ENCODE results near the gene AP2B1.
A peak's percentile ranks its signal among the peaks of the same experiment; 100 is the strongest.

AP2B1 gene

DNA sequence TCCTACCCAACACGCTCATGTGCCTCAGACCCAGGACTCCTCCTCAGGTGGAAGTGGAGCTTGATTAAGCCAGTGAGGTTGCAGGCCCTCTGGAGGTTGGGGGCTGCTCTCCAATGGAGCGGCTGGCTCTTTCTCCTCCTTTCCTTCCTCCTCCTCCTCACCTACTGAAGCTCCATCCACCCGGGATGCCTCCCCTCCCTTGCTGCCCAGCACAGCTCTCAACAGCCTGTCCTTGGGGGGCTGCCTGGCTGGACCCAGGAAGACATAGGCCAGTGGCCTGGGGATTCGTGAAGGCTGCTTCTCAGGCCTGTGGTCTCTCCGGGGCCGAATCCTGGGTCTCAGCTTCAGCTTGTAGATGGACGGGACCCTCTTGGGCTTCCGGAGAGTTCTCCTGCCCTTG lies 157.7 kb downstream of the AP2B1 start:
- no peak overlapping the region for H2BK12ac ChIP-seq (ENCODE audit: low read length in 2 of 2)
- H3K14ac ChIP-seq (ENCODE audit: low read length in 2 of 2), result no peak overlapping the region
- H2AFZ ChIP-seq (ENCODE audit: low read depth, low read length), result no peak overlapping the region
- H4K91ac ChIP-seq (ENCODE audit: low read length), result no peak overlapping the region
- no peaks in the 10 kb centered on the region for H3K36me3 ChIP-seq (ENCODE audit: control insufficient read depth in 1 of 2, insufficient read depth in 2 of 2, low read depth in 1 of 2, low read length in 2 of 2)
- H3K9me3 ChIP-seq (ENCODE audit: control insufficient read depth, low read length), result no peaks in the 10 kb centered on the region
- H4K8ac ChIP-seq (ENCODE audit: low read length), result no peak overlapping the region
- no peak overlapping the region for H3K23ac ChIP-seq (ENCODE audit: low read length in 2 of 2)
- no peak overlapping the region for H3K18ac ChIP-seq (ENCODE audit: low read depth in 1 of 2, low read length in 2 of 2)
- H3K4ac ChIP-seq (ENCODE audit: low read depth in 1 of 2, low read length in 2 of 2), result no peak overlapping the region
- H3K4me1 ChIP-seq (ENCODE audit: control insufficient read depth, insufficient read depth, low read depth, low read length), result peaks cover 6% of the 10 kb centered on the region
- no peak overlapping the region for H2BK5ac ChIP-seq (ENCODE audit: low read depth, low read length, poor library complexity, severe bottlenecking)
- no peak overlapping the region for H2BK120ac ChIP-seq (ENCODE audit: low read depth, low read length)
- no peak overlapping the region for H3K4me3 ChIP-seq (ENCODE audit: insufficient read depth in 1 of 2, low read depth in 1 of 2, low read length in 2 of 2)
- no peak overlapping the region for H3K27ac ChIP-seq (ENCODE audit: low read length, poor library complexity, severe bottlenecking)
- H3K27me3 ChIP-seq (ENCODE audit: control insufficient read depth in 1 of 2, insufficient read depth in 1 of 2, low read length in 2 of 2), result peaks cover 77 to 95% of the 10 kb centered on the region in 2 experiments
- H3K4me2 ChIP-seq (ENCODE audit: low read length, poor library complexity, severe bottlenecking), result no peak overlapping the region
- no peak overlapping the region for H3K9ac ChIP-seq (ENCODE audit: low read length)
- no peak overlapping the region for H2BK15ac ChIP-seq (ENCODE audit: low read depth, poor library complexity, severe bottlenecking)
- DNase-seq, result no peak
- 90% methylated on average over 7 of the region's 8 CpGs for WGBS
- no peak overlapping the region for H2AK5ac ChIP-seq (ENCODE audit: low read length, severe bottlenecking)
- no peaks in the 10 kb centered on the region for H3K79me1 ChIP-seq (replicated peaks; ENCODE audit: low read length, poor library complexity, severe bottlenecking)

DNA sequence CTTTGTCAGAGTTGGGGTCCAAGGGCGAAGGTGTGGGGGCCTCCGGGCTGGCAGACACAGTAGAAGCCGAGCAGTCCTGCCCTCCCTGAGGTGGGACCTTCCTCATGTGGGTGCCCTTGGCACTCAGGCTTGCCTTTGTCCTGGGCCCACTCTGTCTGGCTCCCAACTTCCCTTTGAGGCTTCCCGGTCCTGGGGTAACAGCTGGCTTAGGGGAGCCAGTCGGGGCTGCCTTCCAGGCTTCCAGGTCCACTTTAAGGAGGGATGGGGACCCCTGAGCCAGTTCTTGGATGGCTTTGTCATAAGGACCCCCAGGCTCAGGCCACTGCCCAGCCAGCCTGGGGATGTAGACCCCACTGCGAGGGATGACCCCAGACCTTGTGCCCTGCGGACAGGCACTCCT lies 158.1 kb downstream of the AP2B1 start:
- Histone ChIP-seq H3K18ac (ENCODE audit: low read depth in 1 of 2, low read length in 2 of 2) (no peak overlapping the region), H3K14ac (ENCODE audit: low read length in 2 of 2) (no peak overlapping the region), H3K4me2 (ENCODE audit: low read length, poor library complexity, severe bottlenecking) (no peak overlapping the region), H2AFZ (ENCODE audit: low read depth, low read length) (no peak overlapping the region), H2BK15ac (ENCODE audit: low read depth, poor library complexity, severe bottlenecking) (no peak overlapping the region), H3K27ac (ENCODE audit: low read length, poor library complexity, severe bottlenecking) (no peak overlapping the region), H3K79me1 (replicated peaks; ENCODE audit: low read length, poor library complexity, severe bottlenecking) (no peaks in the 10 kb centered on the region), H4K8ac (ENCODE audit: low read length) (no peak overlapping the region), H3K9me3 (ENCODE audit: control insufficient read depth, low read length) (no peaks in the 10 kb centered on the region), H2AK5ac (ENCODE audit: low read length, severe bottlenecking) (no peak overlapping the region), H3K4me1 (ENCODE audit: control insufficient read depth, insufficient read depth, low read depth, low read length) (peaks cover 9% of the 10 kb centered on the region), H3K4ac (ENCODE audit: low read depth in 1 of 2, low read length in 2 of 2) (no peak overlapping the region), H3K9ac (ENCODE audit: low read length) (no peak overlapping the region), H3K4me3 (ENCODE audit: insufficient read depth in 1 of 2, low read depth in 1 of 2, low read length in 2 of 2) (no peak overlapping the region), H3K27me3 (ENCODE audit: control insufficient read depth in 1 of 2, insufficient read depth in 1 of 2, low read length in 2 of 2) (peaks cover 77 to 95% of the 10 kb centered on the region in 2 experiments), H2BK5ac (ENCODE audit: low read depth, low read length, poor library complexity, severe bottlenecking) (no peak overlapping the region), H3K36me3 (ENCODE audit: control insufficient read depth in 1 of 2, insufficient read depth in 2 of 2, low read depth in 1 of 2, low read length in 2 of 2) (no peaks in the 10 kb centered on the region), H3K23ac (ENCODE audit: low read length in 2 of 2) (no peak overlapping the region), H4K91ac (ENCODE audit: low read length) (no peak overlapping the region), H2BK12ac (ENCODE audit: low read length in 2 of 2) (no peak overlapping the region), H2BK120ac (ENCODE audit: low read depth, low read length) (no peak overlapping the region)
- DNase-seq, result no peak
- 90% methylated on average over 7 of the region's 7 CpGs for WGBS

DNA sequence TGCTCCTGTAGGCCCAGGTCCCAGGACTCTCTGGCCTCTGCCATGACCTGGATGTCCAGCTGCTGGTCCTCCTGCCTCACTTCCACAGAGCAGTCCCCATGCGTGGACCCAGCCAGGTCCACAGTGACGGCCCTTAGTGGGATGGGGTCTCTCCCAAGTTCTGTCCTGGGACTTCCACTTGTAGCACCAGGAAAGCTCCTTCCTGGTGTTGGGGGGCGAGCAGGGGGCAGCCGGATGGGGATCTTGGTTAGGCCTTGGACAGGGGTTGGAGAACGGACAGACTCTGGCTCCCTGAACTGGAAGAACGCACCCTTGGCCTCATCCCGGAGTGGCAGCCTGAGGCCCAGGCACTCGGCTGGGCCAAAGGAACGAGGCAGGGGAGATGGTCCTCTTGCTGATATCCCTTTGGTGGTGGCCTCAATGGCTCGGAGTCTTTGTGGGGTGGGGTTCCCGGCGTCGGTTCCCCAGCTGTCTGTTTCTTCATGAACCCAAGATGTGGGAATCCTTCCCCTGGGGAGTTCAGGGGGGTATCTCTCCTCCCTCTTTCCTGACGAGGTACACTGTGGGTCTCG lies 158.7 kb downstream of the AP2B1 start:
- peaks cover 9% of the 10 kb centered on the region for H3K4me1 ChIP-seq (ENCODE audit: control insufficient read depth, insufficient read depth, low read depth, low read length)
- no peak overlapping the region for H2AFZ ChIP-seq (ENCODE audit: low read depth, low read length)
- H3K36me3 ChIP-seq (ENCODE audit: control insufficient read depth in 1 of 2, insufficient read depth in 2 of 2, low read depth in 1 of 2, low read length in 2 of 2), result no peaks in the 10 kb centered on the region
- 89% methylated on average over 14 of the region's 15 CpGs for WGBS
- no peak overlapping the region for H4K91ac ChIP-seq (ENCODE audit: low read length)
- no peak overlapping the region for H3K18ac ChIP-seq (ENCODE audit: low read depth in 1 of 2, low read length in 2 of 2)
- H4K8ac ChIP-seq (ENCODE audit: low read length), result no peak overlapping the region
- H3K4me2 ChIP-seq (ENCODE audit: low read length, poor library complexity, severe bottlenecking), result no peak overlapping the region
- H3K4me3 ChIP-seq (ENCODE audit: insufficient read depth in 1 of 2, low read depth in 1 of 2, low read length in 2 of 2), result no peak overlapping the region
- H2BK5ac ChIP-seq (ENCODE audit: low read depth, low read length, poor library complexity, severe bottlenecking), result no peak overlapping the region
- no peak overlapping the region for H3K9ac ChIP-seq (ENCODE audit: low read length)
- DNase-seq, result no peak
- H3K27ac ChIP-seq (ENCODE audit: low read length, poor library complexity, severe bottlenecking), result no peak overlapping the region
- H2BK120ac ChIP-seq (ENCODE audit: low read depth, low read length), result no peak overlapping the region
- H2BK15ac ChIP-seq (ENCODE audit: low read depth, poor library complexity, severe bottlenecking), result no peak overlapping the region
- H3K9me3 ChIP-seq (ENCODE audit: control insufficient read depth, low read length), result no peaks in the 10 kb centered on the region
- no peak overlapping the region for H3K4ac ChIP-seq (ENCODE audit: low read depth in 1 of 2, low read length in 2 of 2)
- no peak overlapping the region for H3K23ac ChIP-seq (ENCODE audit: low read length in 2 of 2)
- H3K79me1 ChIP-seq (replicated peaks; ENCODE audit: low read length, poor library complexity, severe bottlenecking), result no peaks in the 10 kb centered on the region
- peaks cover 77 to 95% of the 10 kb centered on the region in 2 experiments for H3K27me3 ChIP-seq (ENCODE audit: control insufficient read depth in 1 of 2, insufficient read depth in 1 of 2, low read length in 2 of 2)
- H3K14ac ChIP-seq (ENCODE audit: low read length in 2 of 2), result no peak overlapping the region
- no peak overlapping the region for H2AK5ac ChIP-seq (ENCODE audit: low read length, severe bottlenecking)
- no peak overlapping the region for H2BK12ac ChIP-seq (ENCODE audit: low read length in 2 of 2)

DNA sequence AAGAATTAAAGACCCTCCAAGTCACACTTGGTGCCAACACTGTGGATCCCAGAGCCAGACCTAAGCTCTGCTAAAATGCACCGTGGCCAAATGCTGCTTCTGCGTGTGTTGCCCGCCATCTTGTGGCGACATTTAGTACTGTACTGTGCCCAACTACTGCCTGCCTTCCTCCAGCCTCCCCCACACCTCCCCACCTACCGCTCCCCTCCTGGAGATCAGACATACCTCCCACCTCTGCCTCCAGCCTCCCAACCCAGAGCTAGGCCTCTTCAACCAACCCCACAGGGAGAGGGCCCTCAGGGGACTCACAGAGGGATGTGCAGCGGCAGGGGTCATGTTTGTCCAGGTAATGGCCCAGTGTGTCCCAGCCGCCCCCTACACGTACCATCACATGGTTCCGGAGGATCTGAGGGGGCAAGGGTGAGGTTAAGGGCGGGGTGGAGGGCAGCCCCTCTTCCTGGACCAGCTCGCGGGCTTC lies 160.5 kb downstream of the AP2B1 start:
- Histone ChIP-seq H3K4ac (ENCODE audit: low read depth in 1 of 2, low read length in 2 of 2) (no peak overlapping the region), H3K27ac (ENCODE audit: low read length, poor library complexity, severe bottlenecking) (no peak overlapping the region), H4K8ac (ENCODE audit: low read length) (no peak overlapping the region), H3K27me3 (ENCODE audit: control insufficient read depth in 1 of 2, insufficient read depth in 1 of 2, low read length in 2 of 2) (peaks cover 62 to 88% of the 10 kb centered on the region in 2 experiments), H2AK5ac (ENCODE audit: low read length, severe bottlenecking) (no peak overlapping the region), H2BK12ac (ENCODE audit: low read length in 2 of 2) (no peak overlapping the region), H4K91ac (ENCODE audit: low read length) (no peak overlapping the region), H3K79me1 (replicated peaks; ENCODE audit: low read length, poor library complexity, severe bottlenecking) (no peaks in the 10 kb centered on the region), H2BK120ac (ENCODE audit: low read depth, low read length) (no peak overlapping the region), H3K14ac (ENCODE audit: low read length in 2 of 2) (no peak overlapping the region), H3K4me2 (ENCODE audit: low read length, poor library complexity, severe bottlenecking) (no peak overlapping the region), H2BK15ac (ENCODE audit: low read depth, poor library complexity, severe bottlenecking) (no peak overlapping the region), H3K4me3 (ENCODE audit: insufficient read depth in 1 of 2, low read depth in 1 of 2, low read length in 2 of 2) (no peak overlapping the region), H3K23ac (ENCODE audit: low read length in 2 of 2) (no peak overlapping the region), H3K4me1 (ENCODE audit: control insufficient read depth, insufficient read depth, low read depth, low read length) (peaks cover 4% of the 10 kb centered on the region), H3K9ac (ENCODE audit: low read length) (no peak overlapping the region), H3K36me3 (ENCODE audit: control insufficient read depth in 1 of 2, insufficient read depth in 2 of 2, low read depth in 1 of 2, low read length in 2 of 2) (no peaks in the 10 kb centered on the region), H3K9me3 (ENCODE audit: control insufficient read depth, low read length) (no peaks in the 10 kb centered on the region), H2AFZ (ENCODE audit: low read depth, low read length) (no peak overlapping the region), H2BK5ac (ENCODE audit: low read depth, low read length, poor library complexity, severe bottlenecking) (no peak overlapping the region), H3K18ac (ENCODE audit: low read depth in 1 of 2, low read length in 2 of 2) (no peak overlapping the region)
- 24% methylated on average over 11 of the region's 12 CpGs for WGBS
- peak; percentile 76 for DNase-seq
